ENCODE data around the gene CTBS.

Gene CTBS

DNA sequence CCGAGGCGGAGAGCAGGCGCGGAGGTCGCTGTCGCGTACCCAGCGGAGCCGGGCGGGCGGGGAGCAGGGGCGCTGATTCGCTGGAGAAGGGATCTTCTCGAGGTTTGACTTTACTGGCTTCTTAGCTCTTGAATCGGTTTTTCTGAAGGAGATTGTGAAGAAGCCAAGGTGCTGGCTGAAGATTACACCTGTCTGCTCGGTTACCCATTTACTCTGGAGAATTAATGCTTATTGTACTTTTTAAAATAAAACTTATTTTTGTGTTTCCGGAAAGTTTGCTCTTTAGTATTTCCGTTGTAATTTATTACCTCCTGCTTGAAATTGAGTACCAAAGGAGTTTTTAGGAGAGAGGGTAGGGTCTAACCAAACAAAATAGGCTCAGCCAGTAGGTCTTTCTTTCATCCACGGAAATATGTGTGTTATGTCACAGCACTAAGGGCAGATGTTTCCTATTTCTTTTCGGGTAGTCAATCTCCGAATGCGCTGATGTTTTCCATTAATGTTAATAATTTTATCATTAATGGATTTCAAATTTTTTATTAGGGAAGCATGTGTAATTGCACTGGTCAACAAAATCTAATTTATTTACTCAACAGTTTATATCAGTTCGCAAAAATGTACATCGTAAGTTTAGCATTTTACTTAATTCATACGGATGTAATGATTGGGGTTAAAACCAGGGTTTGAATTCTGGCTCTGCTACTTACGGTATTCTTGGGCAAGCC is 67.3 kb downstream of the CTBS start:
- DNase-seq (ENCODE audit: low read depth, low spot score), result no peak
- TF ChIP-seq, protein P1, sequence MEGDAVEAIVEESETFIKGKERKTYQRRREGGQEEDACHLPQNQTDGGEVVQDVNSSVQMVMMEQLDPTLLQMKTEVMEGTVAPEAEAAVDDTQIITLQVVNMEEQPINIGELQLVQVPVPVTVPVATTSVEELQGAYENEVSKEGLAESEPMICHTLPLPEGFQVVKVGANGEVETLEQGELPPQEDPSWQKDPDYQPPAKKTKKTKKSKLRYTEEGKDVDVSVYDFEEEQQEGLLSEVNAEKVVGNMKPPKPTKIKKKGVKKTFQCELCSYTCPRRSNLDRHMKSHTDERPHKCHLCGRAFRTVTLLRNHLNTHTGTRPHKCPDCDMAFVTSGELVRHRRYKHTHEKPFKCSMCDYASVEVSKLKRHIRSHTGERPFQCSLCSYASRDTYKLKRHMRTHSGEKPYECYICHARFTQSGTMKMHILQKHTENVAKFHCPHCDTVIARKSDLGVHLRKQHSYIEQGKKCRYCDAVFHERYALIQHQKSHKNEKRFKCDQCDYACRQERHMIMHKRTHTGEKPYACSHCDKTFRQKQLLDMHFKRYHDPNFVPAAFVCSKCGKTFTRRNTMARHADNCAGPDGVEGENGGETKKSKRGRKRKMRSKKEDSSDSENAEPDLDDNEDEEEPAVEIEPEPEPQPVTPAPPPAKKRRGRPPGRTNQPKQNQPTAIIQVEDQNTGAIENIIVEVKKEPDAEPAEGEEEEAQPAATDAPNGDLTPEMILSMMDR (IDR thresholded peaks at IDR 0.05; ENCODE audit: insufficient read depth, low read length, missing control alignments), result no peak
- POLR2A ChIA-PET, result interaction anchor here (0.6 to 2.0 kb wide), 12 partner anchors 11 to 345 kb away, joined by 3 to 19 read pairs (median 4); partner anchors contain the start of genes CTBS and SSX2IP
- H3K4me3 ChIP-seq (ENCODE audit: low read depth, low read length), result peak overlapping the region; percentile 92
- CTCF ChIA-PET, result interaction anchor here (0.6 to 1.5 kb wide), 7 partner anchors 14 to 247 kb away, joined by 3 to 11 read pairs (median 3); partner anchors contain the start of gene CTBS

- peak; percentile 56 for DNase-seq (ENCODE audit: low read depth, low spot score)
- CTCF ChIA-PET, result interaction anchor here (0.6 to 1.5 kb wide), 9 partner anchors 14 to 247 kb away, joined by 3 to 11 read pairs (median 3); partner anchors contain the start of gene CTBS
- H3K4me3 ChIP-seq (ENCODE audit: low read depth, low read length), result peak within 1 kb of the TSS; percentile 92
- TF ChIP-seq, protein P1 (IDR thresholded peaks at IDR 0.05; ENCODE audit: insufficient read depth, low read length, missing control alignments), result no peak
- POLR2A ChIA-PET, result interaction anchor here (0.6 to 2.0 kb wide), 14 partner anchors 10 to 346 kb away, joined by 3 to 19 read pairs (median 4); partner anchors contain the start of genes CTBS and SSX2IP
Measured at GRCh38 chr1:84506002-84506728, 68.1 kb downstream of the CTBS start, which contains the start of the genes GNG5 and SPATA1. Gene GNG5 (minus strand): TSS chr1:84506581. CDS start chr1:84506091, 490 bp downstream. Gene SPATA1 (plus strand): TSS chr1:84506386. CDS start chr1:84516360, 9,974 bp downstream.

GRCh38 chr1:84505493-84506001 is 68.7 kb downstream of the CTBS start:
- DNase-seq (ENCODE audit: low read depth, low spot score), result no peak
- POLR2A ChIA-PET, result interaction anchor here (1.0 to 2.0 kb wide), 13 partner anchors 10 to 347 kb away, joined by 3 to 19 read pairs (median 4); partner anchors contain the start of genes CTBS and SSX2IP
- CTCF ChIA-PET, result interaction anchor here (1.2 to 1.5 kb wide), 6 partner anchors 63 to 248 kb away, joined by 3 to 11 read pairs (median 3); partner anchors contain the start of gene CTBS
- peak overlapping the region; percentile 92 for H3K4me3 ChIP-seq (ENCODE audit: low read depth, low read length)
- TF ChIP-seq, protein P1 (IDR thresholded peaks at IDR 0.05; ENCODE audit: insufficient read depth, low read length, missing control alignments), result no peak

GRCh38 chr1:84504580-84505492 is 69.4 kb downstream of the CTBS start:
- TF ChIP-seq, protein P1 (IDR thresholded peaks at IDR 0.05; ENCODE audit: insufficient read depth, low read length, missing control alignments), result peak; percentile 29
- POLR2A ChIA-PET, result interaction anchor here (0.7 to 1.7 kb wide), 5 partner anchors 69 to 414 kb away, joined by 3 to 8 read pairs (median 5); partner anchors contain the start of gene CTBS
- H3K4me3 ChIP-seq (ENCODE audit: low read depth, low read length), result peak overlapping the region; percentile 92
- CTCF ChIA-PET, result interaction anchor here (0.8 to 1.7 kb wide), 6 partner anchors 66 to 431 kb away, joined by 3 to 14 read pairs (median 4); no protein-coding TSS in a partner anchor
- peak; percentile 47 for DNase-seq (ENCODE audit: low read depth, low spot score)

DNA sequence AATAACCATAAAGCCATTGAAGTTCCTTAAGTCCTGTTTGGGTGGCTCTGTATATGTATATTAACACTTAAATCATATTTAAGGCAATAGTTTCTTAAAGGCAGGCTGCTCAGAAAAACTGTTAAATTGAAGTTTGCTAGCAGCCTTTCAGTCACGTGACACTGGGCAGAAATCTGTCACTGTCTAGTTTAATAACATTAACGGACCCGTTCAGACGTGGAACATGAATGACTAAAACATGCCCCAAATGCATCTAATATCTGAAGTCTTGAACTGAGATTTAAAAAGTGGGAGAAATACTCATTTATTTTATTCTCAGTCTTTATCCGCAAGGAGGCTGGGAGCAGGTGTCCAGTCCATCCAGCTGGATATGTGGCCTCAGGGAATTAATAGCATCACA is 71.3 kb downstream of the CTBS start:
- no peak for DNase-seq (ENCODE audit: low read depth, low spot score)
- TF ChIP-seq, protein P1 (IDR thresholded peaks at IDR 0.05; ENCODE audit: insufficient read depth, low read length, missing control alignments), result no peak
- CTCF ChIA-PET, result interaction anchor here (1.5 to 1.7 kb wide), 3 partner anchors 101 to 255 kb away, joined by 4 to 14 read pairs (median 6); no protein-coding TSS in a partner anchor
- H3K4me3 ChIP-seq (ENCODE audit: low read depth, low read length), result no peak overlapping the region
- POLR2A ChIA-PET, result no interaction called here
